Hypothalamus (tissue), 51 donors: ENCODE results near the gene HNRNPC.
"Not testable (repeated sequence)": the region's sequence is repeated elsewhere in the genome, so short reads cannot be mapped to it uniquely, and the experiment has no call there.

Source experiments
- DNase-seq, 51 donors: peaks; one replicate each; lab custom pipeline; 2025; lab: John Stamatoyannopoulos, UW

The HNRNPC gene

GRCh38 chr14:21197418-21198205, 71.6 kb downstream of the HNRNPC start:
- no peak for DNase-seq

- no peak for DNase-seq
These were observed 74.6 kb downstream of the HNRNPC start for GRCh38 chr14:21194597-21194996.

GRCh38 chr14:21192875-21193535, 76.2 kb downstream of the HNRNPC start:
- DNase-seq, result no peak

- DNase-seq, result no peak
These were observed 76.8 kb downstream of the HNRNPC start for GRCh38 chr14:21192447-21192822.

- peak in 35 of 51 donors; percentile 1 to 62 (median 25) for DNase-seq
These were observed 77.3 kb downstream of the HNRNPC start for GRCh38 chr14:21191809-21192446.

- no peak for DNase-seq
These were observed 77.9 kb downstream of the HNRNPC start for GRCh38 chr14:21191261-21191808.

- DNase-seq, result no peak
These were observed 83.8 kb downstream of the HNRNPC start for GRCh38 chr14:21185491-21185890.

- no peak for DNase-seq
These were observed 85.0 kb downstream of the HNRNPC start for GRCh38 chr14:21184254-21184653.

GRCh38 chr14:21182166-21182565, 87.1 kb downstream of the HNRNPC start:
- DNase-seq, result no peak

- no peak for DNase-seq
These were observed 98.1 kb downstream of the HNRNPC start for GRCh38 chr14:21171128-21171527.

- no peak for DNase-seq
These were observed 99.7 kb downstream of the HNRNPC start for GRCh38 chr14:21169573-21169972.

GRCh38 chr14:21168055-21168454, 101.2 kb downstream of the HNRNPC start:
- no peak for DNase-seq

- DNase-seq, result not testable (repeated sequence)
These were observed 103.6 kb downstream of the HNRNPC start for GRCh38 chr14:21165670-21166069.

GRCh38 chr14:21165002-21165605, 104.1 kb downstream of the HNRNPC start:
- not testable (repeated sequence) for DNase-seq

GRCh38 chr14:21163871-21164291, 105.4 kb downstream of the HNRNPC start:
- no peak for DNase-seq

- no peak for DNase-seq
These were observed 107.2 kb downstream of the HNRNPC start for GRCh38 chr14:21162081-21162480.

GRCh38 chr14:21160061-21160610, 109.1 kb downstream of the HNRNPC start:
- no peak for DNase-seq
